ENCODE results near the gene SMIM15.

DNA sequence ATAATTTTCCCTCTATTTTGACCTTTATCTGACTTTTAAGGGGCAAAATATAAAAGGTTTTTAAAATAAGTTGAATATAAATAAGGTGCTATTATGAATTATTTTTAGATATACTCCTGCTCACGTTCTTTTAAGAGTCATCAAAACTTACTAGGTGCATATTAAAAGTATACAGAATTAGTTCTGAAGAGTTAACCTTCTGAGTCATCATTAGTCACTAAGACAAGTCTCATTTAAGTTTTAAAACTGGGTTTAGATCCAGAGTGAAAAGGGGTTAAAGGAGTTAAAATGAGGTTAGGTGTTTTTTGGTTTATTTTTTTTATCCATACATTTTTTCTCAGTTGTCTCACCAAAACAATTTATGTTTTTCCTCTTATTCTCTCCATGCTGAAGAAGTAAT, 41.7 kb downstream of the SMIM15 start:
- TF ChIP-seq LARP7 (IDR thresholded peaks at IDR 0.05) = no peak
- no peak for TF ChIP-seq SPI1 (IDR thresholded peaks at IDR 0.05; ENCODE audit: borderline replicate concordance, insufficient read depth, low read depth, low read length)
- TF ChIP-seq, protein P1, sequence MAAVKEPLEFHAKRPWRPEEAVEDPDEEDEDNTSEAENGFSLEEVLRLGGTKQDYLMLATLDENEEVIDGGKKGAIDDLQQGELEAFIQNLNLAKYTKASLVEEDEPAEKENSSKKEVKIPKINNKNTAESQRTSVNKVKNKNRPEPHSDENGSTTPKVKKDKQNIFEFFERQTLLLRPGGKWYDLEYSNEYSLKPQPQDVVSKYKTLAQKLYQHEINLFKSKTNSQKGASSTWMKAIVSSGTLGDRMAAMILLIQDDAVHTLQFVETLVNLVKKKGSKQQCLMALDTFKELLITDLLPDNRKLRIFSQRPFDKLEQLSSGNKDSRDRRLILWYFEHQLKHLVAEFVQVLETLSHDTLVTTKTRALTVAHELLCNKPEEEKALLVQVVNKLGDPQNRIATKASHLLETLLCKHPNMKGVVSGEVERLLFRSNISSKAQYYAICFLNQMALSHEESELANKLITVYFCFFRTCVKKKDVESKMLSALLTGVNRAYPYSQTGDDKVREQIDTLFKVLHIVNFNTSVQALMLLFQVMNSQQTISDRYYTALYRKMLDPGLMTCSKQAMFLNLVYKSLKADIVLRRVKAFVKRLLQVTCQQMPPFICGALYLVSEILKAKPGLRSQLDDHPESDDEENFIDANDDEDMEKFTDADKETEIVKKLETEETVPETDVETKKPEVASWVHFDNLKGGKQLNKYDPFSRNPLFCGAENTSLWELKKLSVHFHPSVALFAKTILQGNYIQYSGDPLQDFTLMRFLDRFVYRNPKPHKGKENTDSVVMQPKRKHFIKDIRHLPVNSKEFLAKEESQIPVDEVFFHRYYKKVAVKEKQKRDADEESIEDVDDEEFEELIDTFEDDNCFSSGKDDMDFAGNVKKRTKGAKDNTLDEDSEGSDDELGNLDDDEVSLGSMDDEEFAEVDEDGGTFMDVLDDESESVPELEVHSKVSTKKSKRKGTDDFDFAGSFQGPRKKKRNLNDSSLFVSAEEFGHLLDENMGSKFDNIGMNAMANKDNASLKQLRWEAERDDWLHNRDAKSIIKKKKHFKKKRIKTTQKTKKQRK (IDR thresholded peaks at IDR 0.05; ENCODE audit: low read depth, low read length) = no peak
- TF ChIP-seq HDAC2 (IDR thresholded peaks at IDR 0.05) = no peak
- no peak for TF ChIP-seq SIX5 (IDR thresholded peaks at IDR 0.05; ENCODE audit: low read depth, low read length, severe bottlenecking)
- no peak for TF ChIP-seq CTCF (IDR thresholded peaks at IDR 0.05 in 2 of 3, conservative IDR thresholded peaks at IDR 0.05 in 1 of 3; ENCODE audit: control insufficient read depth in 2 of 3, extremely low read depth in 1 of 3, insufficient read depth in 1 of 3, low read depth in 3 of 3, low read length in 3 of 3)
- no peak for TF ChIP-seq MYC (IDR thresholded peaks at IDR 0.05; ENCODE audit: insufficient read depth, insufficient read length, insufficient replicate concordance, low read length, severe bottlenecking)
- no peak for TF ChIP-seq SUZ12 (IDR thresholded peaks at IDR 0.05; ENCODE audit: unreplicated experiment)
- TF ChIP-seq, protein P2, sequence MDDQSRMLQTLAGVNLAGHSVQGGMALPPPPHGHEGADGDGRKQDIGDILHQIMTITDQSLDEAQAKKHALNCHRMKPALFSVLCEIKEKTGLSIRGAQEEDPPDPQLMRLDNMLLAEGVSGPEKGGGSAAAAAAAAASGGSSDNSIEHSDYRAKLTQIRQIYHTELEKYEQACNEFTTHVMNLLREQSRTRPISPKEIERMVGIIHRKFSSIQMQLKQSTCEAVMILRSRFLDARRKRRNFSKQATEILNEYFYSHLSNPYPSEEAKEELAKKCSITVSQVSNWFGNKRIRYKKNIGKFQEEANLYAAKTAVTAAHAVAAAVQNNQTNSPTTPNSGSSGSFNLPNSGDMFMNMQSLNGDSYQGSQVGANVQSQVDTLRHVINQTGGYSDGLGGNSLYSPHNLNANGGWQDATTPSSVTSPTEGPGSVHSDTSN (IDR thresholded peaks at IDR 0.05; ENCODE audit: insufficient replicate concordance, low read depth, low read length) = no peak

All from GM12878 (cell line).